ENCODE data around the gene PPP3CB.

Gene PPP3CB

DNA sequence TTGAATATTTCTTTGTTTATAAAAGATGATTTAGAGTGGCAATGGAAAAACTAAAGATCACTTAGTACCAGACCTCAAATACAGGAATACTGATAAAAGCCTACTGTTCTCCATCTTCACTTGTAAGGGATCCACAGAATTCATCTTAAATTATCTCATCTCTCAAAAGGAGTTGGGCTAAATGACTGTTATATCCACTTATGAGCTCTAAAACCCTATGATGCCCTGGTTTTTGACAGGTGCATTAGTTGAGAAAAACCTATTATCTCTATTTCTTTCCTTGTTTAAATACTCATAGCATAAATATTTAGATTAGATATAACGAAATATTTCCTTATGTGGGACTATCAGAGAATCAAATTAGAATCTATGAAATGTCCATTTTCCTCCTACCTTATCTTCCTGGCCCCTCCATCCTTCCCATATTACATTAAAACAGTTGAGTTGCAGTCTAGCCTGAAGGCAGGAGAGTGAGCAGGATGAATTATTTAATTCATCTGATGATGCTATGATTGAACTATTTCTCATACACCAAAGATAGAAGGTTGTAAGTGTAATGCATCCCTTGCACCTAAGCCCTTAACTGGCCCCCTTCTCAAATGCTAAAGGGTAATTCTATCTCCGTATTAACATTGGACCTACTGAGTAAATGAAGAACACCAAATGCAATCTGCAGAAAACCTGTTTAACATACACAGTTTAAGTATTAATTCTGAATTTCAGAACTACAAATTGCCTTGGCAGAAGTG lies 29.7 kb downstream of the PPP3CB start:
- Histone ChIP-seq H3F3A (ENCODE audit: insufficient read depth, low read length) (no peaks in the 10 kb centered on the region), H3K27ac (ENCODE audit: low read depth, low read length, poor library complexity, severe bottlenecking) (no peak overlapping the region), H3K36me3 (ENCODE audit: insufficient read depth, low read length) (peaks cover 59% of the 10 kb centered on the region)

DNA sequence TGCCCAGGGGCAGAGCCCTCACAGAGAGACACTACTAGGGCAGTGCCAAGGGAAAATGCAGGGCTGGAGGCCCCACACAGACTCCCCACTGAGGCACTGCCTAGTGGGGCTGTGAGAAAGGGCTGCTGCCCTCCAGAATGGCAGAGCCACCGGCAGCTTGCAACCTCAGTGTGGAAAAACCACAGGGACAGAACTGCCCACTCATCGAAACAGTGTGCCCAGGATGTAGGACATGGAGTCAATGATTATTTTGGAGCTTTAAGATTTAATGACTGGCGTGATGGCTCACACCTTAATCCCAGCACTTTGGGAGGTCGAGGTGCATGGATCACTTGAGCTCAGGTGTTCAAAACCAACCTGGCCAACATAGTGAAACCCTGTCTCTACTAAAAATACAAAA lies 34.9 kb downstream of the PPP3CB start:
- no peak for TF ChIP-seq EZH2 (IDR thresholded peaks at IDR 0.05; ENCODE audit: borderline replicate concordance, low read length)
- TF ChIP-seq, protein P1, sequence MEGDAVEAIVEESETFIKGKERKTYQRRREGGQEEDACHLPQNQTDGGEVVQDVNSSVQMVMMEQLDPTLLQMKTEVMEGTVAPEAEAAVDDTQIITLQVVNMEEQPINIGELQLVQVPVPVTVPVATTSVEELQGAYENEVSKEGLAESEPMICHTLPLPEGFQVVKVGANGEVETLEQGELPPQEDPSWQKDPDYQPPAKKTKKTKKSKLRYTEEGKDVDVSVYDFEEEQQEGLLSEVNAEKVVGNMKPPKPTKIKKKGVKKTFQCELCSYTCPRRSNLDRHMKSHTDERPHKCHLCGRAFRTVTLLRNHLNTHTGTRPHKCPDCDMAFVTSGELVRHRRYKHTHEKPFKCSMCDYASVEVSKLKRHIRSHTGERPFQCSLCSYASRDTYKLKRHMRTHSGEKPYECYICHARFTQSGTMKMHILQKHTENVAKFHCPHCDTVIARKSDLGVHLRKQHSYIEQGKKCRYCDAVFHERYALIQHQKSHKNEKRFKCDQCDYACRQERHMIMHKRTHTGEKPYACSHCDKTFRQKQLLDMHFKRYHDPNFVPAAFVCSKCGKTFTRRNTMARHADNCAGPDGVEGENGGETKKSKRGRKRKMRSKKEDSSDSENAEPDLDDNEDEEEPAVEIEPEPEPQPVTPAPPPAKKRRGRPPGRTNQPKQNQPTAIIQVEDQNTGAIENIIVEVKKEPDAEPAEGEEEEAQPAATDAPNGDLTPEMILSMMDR (IDR thresholded peaks at IDR 0.05; ENCODE audit: low read length): no peak
- Histone ChIP-seq H3K36me3 (ENCODE audit: insufficient read depth, low read length) (peaks cover 34% of the 10 kb centered on the region), H3K79me2 (ENCODE audit: insufficient read depth, low read length) (no peaks in the 10 kb centered on the region)

More for the DNA sequence above, 29.7 kb downstream of the PPP3CB start:
- no peak for TF ChIP-seq EZH2 (IDR thresholded peaks at IDR 0.05; ENCODE audit: borderline replicate concordance, low read length)
- TF ChIP-seq, protein P1 (IDR thresholded peaks at IDR 0.05; ENCODE audit: low read length): no peak
- Histone ChIP-seq H3K9me2 (ENCODE audit: low read depth, low read length) (no peaks in the 10 kb centered on the region), H3K9ac (ENCODE audit: low read length) (no peak overlapping the region), H3K4me3 (ENCODE audit: low read depth, low read length, poor library complexity, severe bottlenecking) (no peak overlapping the region), H4K20me1 (ENCODE audit: insufficient read depth, low read length) (no peaks in the 10 kb centered on the region), H2AFZ (ENCODE audit: low read length) (no peak overlapping the region), H3K4me2 (ENCODE audit: low read length) (no peak overlapping the region), H3K9me3 (ENCODE audit: low read length) (no peaks in the 10 kb centered on the region), H3K4me1 (ENCODE audit: insufficient read depth, low read length, severe bottlenecking) (no peaks in the 10 kb centered on the region), H3K27me3 (ENCODE audit: insufficient read depth, low read length) (no peaks in the 10 kb centered on the region), H3K79me2 (ENCODE audit: insufficient read depth, low read length) (no peaks in the 10 kb centered on the region)

GRCh38 chr10:73459683-73460314 lies 36.0 kb downstream of the PPP3CB start:
- H3F3A ChIP-seq (ENCODE audit: insufficient read depth, low read length): no peaks in the 10 kb centered on the region
- no peaks in the 10 kb centered on the region for H3K79me2 ChIP-seq (ENCODE audit: insufficient read depth, low read length)
- H3K9me2 ChIP-seq (ENCODE audit: low read depth, low read length): no peaks in the 10 kb centered on the region
- no peaks in the 10 kb centered on the region for H4K20me1 ChIP-seq (ENCODE audit: insufficient read depth, low read length)
- H2AFZ ChIP-seq (ENCODE audit: low read length): no peak overlapping the region
- H3K4me1 ChIP-seq (ENCODE audit: insufficient read depth, low read length, severe bottlenecking): peaks cover 6% of the 10 kb centered on the region
- peaks cover 31% of the 10 kb centered on the region for H3K36me3 ChIP-seq (ENCODE audit: insufficient read depth, low read length)
- no peak overlapping the region for H3K9ac ChIP-seq (ENCODE audit: low read length)
- H3K27me3 ChIP-seq (ENCODE audit: insufficient read depth, low read length): no peaks in the 10 kb centered on the region
- H3K4me2 ChIP-seq (ENCODE audit: low read length): no peak overlapping the region
- H3K4me3 ChIP-seq (ENCODE audit: low read depth, low read length, poor library complexity, severe bottlenecking): no peak overlapping the region
- TF ChIP-seq, protein P1 (IDR thresholded peaks at IDR 0.05; ENCODE audit: low read length): no peak
- no peak for TF ChIP-seq EZH2 (IDR thresholded peaks at IDR 0.05; ENCODE audit: borderline replicate concordance, low read length)
- no peak overlapping the region for H3K27ac ChIP-seq (ENCODE audit: low read depth, low read length, poor library complexity, severe bottlenecking)
- H3K9me3 ChIP-seq (ENCODE audit: low read length): no peaks in the 10 kb centered on the region

More for the DNA sequence above, 34.9 kb downstream of the PPP3CB start:
- Histone ChIP-seq H3K4me3 (ENCODE audit: low read depth, low read length, poor library complexity, severe bottlenecking) (no peak overlapping the region), H4K20me1 (ENCODE audit: insufficient read depth, low read length) (no peaks in the 10 kb centered on the region), H3K9me2 (ENCODE audit: low read depth, low read length) (no peaks in the 10 kb centered on the region), H3K27ac (ENCODE audit: low read depth, low read length, poor library complexity, severe bottlenecking) (no peak overlapping the region), H3K4me1 (ENCODE audit: insufficient read depth, low read length, severe bottlenecking) (peaks cover 6% of the 10 kb centered on the region), H3K9ac (ENCODE audit: low read length) (no peak overlapping the region), H3F3A (ENCODE audit: insufficient read depth, low read length) (no peaks in the 10 kb centered on the region), H3K27me3 (ENCODE audit: insufficient read depth, low read length) (no peaks in the 10 kb centered on the region), H2AFZ (ENCODE audit: low read length) (no peak overlapping the region), H3K4me2 (ENCODE audit: low read length) (no peak overlapping the region), H3K9me3 (ENCODE audit: low read length) (no peaks in the 10 kb centered on the region)

All from OCI-LY1 (cell line).